GM12874 (cell line): Measurements from ENCODE around the gene KIAA0408.
A peak's percentile ranks its signal among the peaks of the same experiment; 100 is the strongest.

ENCODE experiments used
- TF ChIP-seq, protein P1 (sequence below): IDR thresholded peaks from 2 replicates; pipeline ENCODE4 v1.5.1; 2011; ENCODE audit warnings: low read depth, mild to moderate bottlenecking, control low read depth, low read length, moderate library complexity; ENCODE audit not compliant: insufficient read depth

KIAA0408 gene

DNA sequence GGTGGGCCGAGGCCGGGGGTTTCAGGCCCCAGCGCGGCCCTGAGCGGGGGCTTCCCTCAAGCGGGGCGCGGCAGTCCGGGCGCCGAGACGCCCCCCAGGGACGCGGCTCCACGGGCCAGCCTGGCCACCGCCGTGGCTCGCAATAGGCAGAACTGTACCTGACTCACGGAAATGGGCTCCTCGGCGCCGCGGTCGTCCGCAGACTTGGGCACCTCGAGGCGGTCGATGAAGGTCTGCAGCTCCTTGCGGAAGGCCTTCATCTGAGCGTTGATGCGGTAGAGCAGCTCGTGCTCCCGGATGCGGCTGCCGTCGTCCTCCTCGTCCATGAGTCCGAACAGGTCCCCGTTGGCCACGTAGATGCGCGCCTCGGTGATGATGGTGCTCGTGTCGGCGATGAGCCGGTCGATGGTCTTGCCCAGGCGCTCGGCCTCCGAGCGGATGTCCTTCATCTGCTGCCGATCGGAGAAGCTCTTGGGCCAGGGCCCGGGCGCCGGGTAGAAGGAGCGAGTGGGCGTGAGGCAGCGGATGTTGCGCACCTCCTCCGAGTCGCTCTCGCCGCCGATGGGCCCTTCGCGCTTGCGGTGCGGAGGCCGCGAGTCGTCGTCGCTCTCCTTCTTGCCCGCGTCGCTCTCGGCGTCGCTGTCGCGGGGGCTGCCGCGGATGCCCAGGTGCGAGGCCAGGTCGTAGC, 16.1 kb upstream of the KIAA0408 start:
- TF ChIP-seq, protein P1, sequence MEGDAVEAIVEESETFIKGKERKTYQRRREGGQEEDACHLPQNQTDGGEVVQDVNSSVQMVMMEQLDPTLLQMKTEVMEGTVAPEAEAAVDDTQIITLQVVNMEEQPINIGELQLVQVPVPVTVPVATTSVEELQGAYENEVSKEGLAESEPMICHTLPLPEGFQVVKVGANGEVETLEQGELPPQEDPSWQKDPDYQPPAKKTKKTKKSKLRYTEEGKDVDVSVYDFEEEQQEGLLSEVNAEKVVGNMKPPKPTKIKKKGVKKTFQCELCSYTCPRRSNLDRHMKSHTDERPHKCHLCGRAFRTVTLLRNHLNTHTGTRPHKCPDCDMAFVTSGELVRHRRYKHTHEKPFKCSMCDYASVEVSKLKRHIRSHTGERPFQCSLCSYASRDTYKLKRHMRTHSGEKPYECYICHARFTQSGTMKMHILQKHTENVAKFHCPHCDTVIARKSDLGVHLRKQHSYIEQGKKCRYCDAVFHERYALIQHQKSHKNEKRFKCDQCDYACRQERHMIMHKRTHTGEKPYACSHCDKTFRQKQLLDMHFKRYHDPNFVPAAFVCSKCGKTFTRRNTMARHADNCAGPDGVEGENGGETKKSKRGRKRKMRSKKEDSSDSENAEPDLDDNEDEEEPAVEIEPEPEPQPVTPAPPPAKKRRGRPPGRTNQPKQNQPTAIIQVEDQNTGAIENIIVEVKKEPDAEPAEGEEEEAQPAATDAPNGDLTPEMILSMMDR = no peak

DNA sequence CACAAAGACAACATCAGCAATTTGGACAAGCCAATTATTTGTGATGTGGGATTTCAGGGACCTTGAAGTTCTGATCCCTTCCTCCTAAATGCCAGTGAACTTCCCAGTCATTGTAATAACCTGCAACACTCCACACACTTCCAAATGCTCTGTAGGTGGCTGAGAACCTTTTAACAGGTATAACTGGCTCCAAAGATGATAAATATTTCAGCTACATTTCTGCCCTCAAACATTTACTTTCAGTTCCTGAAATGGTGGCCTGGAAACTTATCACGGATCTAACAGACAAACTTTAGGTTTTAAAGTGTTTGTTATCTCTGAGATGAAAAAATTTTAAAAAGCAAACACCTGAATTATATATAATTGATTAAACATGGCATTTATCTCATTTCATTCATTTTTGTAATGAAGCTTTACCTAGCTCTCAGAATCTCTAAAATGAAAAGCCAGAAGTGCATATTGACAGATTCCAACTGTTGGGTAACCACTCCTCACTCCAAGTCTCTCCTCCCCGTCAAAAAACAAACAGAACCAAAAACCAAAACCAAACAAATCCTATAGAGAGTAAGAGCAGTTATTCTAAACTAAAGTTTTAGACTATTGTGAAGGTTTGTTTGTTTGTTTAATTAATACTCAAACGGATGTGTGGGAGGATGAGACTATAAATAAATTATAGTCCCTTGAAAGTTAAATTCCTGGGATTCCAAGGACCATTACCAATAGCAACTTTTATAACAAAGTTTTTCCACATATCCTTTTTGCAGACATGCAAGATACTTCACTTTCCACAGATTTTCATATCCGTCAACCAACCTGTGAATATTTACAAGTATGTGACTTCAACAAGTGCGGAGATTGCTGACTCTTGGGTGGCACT, 12.4 kb upstream of the KIAA0408 start:
- TF ChIP-seq, protein P1 = no peak

DNA sequence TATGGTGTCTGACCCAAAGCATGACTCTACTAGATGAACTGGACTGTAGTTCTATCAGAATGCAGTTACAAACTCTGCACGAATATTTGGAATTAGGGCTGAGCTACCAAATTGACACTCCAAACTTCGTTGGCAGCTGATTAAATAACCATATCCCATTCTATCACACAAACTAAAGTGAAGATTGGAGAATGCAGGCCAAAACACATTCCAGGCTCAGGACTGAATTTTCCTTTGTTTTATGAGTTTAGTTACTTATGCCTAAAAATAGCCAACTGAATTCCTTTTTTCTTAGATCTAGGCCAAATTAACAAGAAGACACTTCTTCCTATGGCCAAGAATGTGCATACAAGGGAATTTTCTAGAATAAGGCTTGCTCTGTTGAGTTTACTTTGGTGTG, 9.7 kb upstream of the KIAA0408 start:
- TF ChIP-seq, protein P1 = no peak

DNA sequence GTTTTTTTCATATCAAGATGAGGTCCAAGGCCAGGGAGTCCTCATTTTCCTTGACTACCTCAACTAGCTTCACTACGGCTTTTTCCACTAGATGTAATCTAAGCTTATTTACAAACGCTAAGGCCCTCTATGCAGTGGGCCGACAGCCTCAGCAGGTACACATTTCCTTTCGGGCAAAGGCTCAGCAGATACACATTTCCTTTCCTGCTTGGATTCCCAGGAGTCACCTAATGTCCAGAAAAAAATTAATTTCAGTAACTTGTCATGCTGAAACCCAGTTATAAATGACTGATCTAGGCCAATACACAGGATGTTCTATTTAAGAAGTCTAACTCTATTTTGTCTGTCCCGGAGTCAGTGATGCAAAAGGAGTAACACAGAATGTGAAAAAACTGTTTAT, 7.2 kb upstream of the KIAA0408 start:
- TF ChIP-seq, protein P1 = no peak

DNA sequence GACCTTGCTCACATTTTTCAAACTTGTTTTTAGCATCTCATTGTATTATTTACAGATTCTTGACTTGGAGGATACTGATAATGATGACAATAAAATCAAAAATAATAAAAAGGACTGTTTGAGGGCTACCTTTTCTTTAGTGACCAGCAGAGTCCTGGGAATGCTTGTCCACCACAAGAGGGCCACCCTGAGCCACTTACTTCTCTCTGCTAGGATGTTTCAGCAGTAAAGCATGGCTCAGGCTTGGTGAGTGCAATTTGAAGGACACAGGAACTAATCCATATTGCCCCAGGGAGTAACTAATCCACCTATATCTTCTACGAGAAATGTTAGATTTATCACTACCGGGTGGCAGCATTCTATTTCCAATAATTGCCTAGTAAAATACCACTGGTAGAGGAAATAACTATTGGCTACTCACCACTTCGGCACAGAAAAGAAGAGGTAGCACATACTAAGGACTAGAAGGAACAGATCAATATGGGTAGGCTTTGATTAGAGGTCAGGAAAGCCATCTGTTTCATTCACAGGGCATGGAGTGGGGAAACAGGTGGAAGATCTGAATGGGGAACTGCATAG, 5.8 kb upstream of the KIAA0408 start:
- TF ChIP-seq, protein P1 = peak; percentile 78

DNA sequence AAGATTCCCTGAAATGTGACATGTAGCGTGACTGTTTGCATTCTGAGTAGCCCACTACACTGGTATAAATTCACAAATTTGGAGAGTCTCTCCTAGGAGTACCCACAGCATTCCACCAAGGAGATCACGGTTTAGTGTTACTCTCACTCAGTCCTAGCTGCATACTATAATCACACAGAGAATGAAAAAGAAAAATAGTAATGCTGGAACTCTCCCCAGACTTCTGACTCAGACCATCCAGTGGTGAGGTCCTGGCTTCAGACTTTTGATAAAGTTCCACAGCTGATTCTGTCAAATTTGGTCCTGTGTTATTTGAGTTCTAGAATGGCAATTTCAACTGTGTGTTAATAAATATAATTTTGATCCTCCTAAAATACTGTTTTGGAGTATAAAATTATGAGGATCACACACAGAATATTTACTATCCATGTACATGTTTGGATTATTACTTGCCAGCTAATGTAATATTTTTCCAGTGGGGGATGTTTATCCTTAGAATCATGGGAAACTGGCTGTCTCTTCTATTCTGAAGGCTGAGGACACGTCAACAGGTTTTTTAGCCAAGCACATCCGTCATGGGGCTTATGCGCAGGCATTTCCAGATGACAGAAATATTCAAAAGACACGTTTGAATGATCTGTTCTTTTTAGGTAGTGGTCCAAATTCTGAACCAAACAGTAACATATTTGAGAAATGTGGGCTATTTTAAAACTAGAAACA, 5.1 kb upstream of the KIAA0408 start:
- TF ChIP-seq, protein P1 = no peak

DNA sequence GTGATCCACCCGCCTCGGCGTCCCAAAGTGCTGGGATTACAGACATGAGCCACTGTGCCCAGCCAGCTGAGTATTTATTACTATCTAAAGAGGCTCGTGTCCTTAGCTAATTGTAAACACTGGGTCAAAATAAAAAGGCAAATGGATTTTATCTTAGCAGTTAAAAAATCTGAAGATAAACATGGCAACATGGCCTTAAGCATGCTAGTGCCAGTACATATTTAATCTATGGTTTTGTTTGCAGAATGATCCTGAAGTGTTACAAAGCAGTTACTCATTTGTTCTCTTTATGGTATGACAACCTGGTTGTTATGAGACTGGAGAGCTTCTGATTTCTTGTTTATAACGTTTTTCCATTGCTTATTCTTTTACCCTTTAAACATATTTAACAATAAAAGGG, 3.9 kb upstream of the KIAA0408 start:
- TF ChIP-seq, protein P1 = no peak
